HepG2 (cell line): ENCODE data around the gene ERBB3. TPM values are rescaled to one million over a fixed set of nuclear protein-coding genes. Genes with fewer than 3 reads are reported as not detected.

ENCODE experiments used
- CENPT ChIP-seq: sonication (generic); formaldehyde crosslinking; IDR thresholded peaks from 2 replicates; pipeline ENCODE4 v1.8.0; 2022; ENCODE audit warnings: low read depth, mild to moderate bottlenecking, moderate library complexity, missing genetic modification reagents
- DMAP1 ChIP-seq: IDR thresholded peaks from 2 replicates; pipeline ENCODE4 v1.6.1; 2016
- ETV5 ChIP-seq: IDR thresholded peaks from 2 replicates; pipeline ENCODE4 v1.6.1; 2018; ENCODE audit warnings: missing biosample characterization, missing genetic modification reagents, inconsistent platforms, borderline replicate concordance
- FOXC1 ChIP-seq: sonication (generic); formaldehyde crosslinking; IDR thresholded peaks from 2 replicates; pipeline ENCODE4 v1.8.0; 2022; ENCODE audit warnings: mild to moderate bottlenecking, missing genetic modification reagents, borderline replicate concordance
- FOXM1 ChIP-seq: sonication (generic); formaldehyde crosslinking; IDR thresholded peaks from 2 replicates; pipeline ENCODE4 v1.5.0; 2020; ENCODE audit warnings: missing genetic modification reagents
- FOXO1 ChIP-seq: sonication (generic); formaldehyde crosslinking; IDR thresholded peaks from 2 replicates; pipeline ENCODE4 v1.4.0; 2020; ENCODE audit warnings: missing genetic modification reagents
- HNRNPH1 ChIP-seq: fragments of 200-400 bp; formaldehyde crosslinking; optimal IDR thresholded peaks from 2 replicates; pipeline ENCODE3; 2017; ENCODE audit warnings: mild to moderate bottlenecking, low read depth, low read length
- NAIF1 ChIP-seq: sonication (generic); formaldehyde crosslinking; IDR thresholded peaks from 2 replicates; pipeline ENCODE4 v1.5.0; 2020; ENCODE audit warnings: mild to moderate bottlenecking, missing genetic modification reagents, borderline replicate concordance
- NFE2L2 ChIP-seq: fragments of 150-350 bp; IDR thresholded peaks from 2 replicates; pipeline ENCODE4 v1.6.1; 2014; ENCODE audit warnings: low read length
- NFYC ChIP-seq: IDR thresholded peaks from 2 replicates; pipeline ENCODE4 v1.6.1; 2016; ENCODE audit warnings: missing genetic modification reagents, missing compliant biosample characterization
- NRL ChIP-seq: sonication (generic); formaldehyde crosslinking; IDR thresholded peaks from 2 replicates; pipeline ENCODE4 v1.5.0; 2020; ENCODE audit warnings: missing genetic modification reagents, mild to moderate bottlenecking, moderate library complexity, borderline replicate concordance
- PHF21A ChIP-seq: sonication (generic); formaldehyde crosslinking; IDR thresholded peaks from 2 replicates; pipeline ENCODE4 v1.5.0; 2020; ENCODE audit warnings: mild to moderate bottlenecking, missing genetic modification reagents
- RFX5 ChIP-seq: IDR thresholded peaks from 2 replicates; pipeline ENCODE4 v1.6.1; 2011; ENCODE audit warnings: low read depth, low read length, improper control_type of control experiment
- SATB2 ChIP-seq: sonication (generic); formaldehyde crosslinking; IDR thresholded peaks from 2 replicates; pipeline ENCODE4 v1.5.0; 2020; ENCODE audit warnings: missing genetic modification reagents
- SMARCE1 ChIP-seq: fragments of 450-650 bp; IDR thresholded peaks from 2 replicates; pipeline ENCODE4 v1.6.1; 2017; ENCODE audit warnings: borderline replicate concordance
- SP5 ChIP-seq: IDR thresholded peaks from 2 replicates; pipeline ENCODE4 v1.6.1; 2016; ENCODE audit warnings: low read depth, borderline replicate concordance
- ZBTB2 ChIP-seq: sonication (generic); formaldehyde crosslinking; IDR thresholded peaks from 2 replicates; pipeline ENCODE4 v1.8.0; 2022; ENCODE audit warnings: low read depth, missing genetic modification reagents
- ZC3H13 ChIP-seq: sonication (generic); formaldehyde crosslinking; IDR thresholded peaks from 2 replicates; pipeline ENCODE4 v1.8.1; 2023; ENCODE audit warnings: mild to moderate bottlenecking, missing genetic modification reagents, moderate library complexity
- ZFP1 ChIP-seq: IDR thresholded peaks from 2 replicates; pipeline ENCODE4 v1.6.1; 2016
- ZFP90 ChIP-seq: sonication (generic); formaldehyde crosslinking; IDR thresholded peaks from 2 replicates; pipeline ENCODE4 v1.8.0; 2022; ENCODE audit warnings: missing genetic modification reagents, mild to moderate bottlenecking, inconsistent platforms, borderline replicate concordance
- ZFX ChIP-seq: sonication (generic); formaldehyde crosslinking; IDR thresholded peaks from 2 replicates; pipeline ENCODE4 v1.4.0; 2020; ENCODE audit warnings: mild to moderate bottlenecking, low read depth, missing genetic modification reagents, moderate library complexity
- ZMAT5 ChIP-seq: sonication (generic); formaldehyde crosslinking; IDR thresholded peaks from 2 replicates; pipeline ENCODE4 v1.5.0; 2020; ENCODE audit warnings: mild to moderate bottlenecking, low read depth, missing genetic modification reagents, borderline replicate concordance
- ZNF121 ChIP-seq: sonication (generic); formaldehyde crosslinking; IDR thresholded peaks from 2 replicates; pipeline ENCODE4 v1.5.0; 2020; ENCODE audit warnings: mild to moderate bottlenecking, missing genetic modification reagents
- ZNF205 ChIP-seq: IDR thresholded peaks from 2 replicates; pipeline ENCODE4 v1.6.1; 2018; ENCODE audit warnings: missing biosample characterization, missing genetic modification reagents
- ZNF451 ChIP-seq: sonication (generic); formaldehyde crosslinking; IDR thresholded peaks from 2 replicates; pipeline ENCODE4 v1.5.0; 2020; ENCODE audit warnings: mild to moderate bottlenecking, missing genetic modification reagents
- ZNF512 ChIP-seq: sonication (generic); formaldehyde crosslinking; IDR thresholded peaks from 2 replicates; pipeline ENCODE4 v1.4.0; 2020; ENCODE audit warnings: mild to moderate bottlenecking, missing genetic modification reagents
- ZNF546 ChIP-seq: sonication (generic); formaldehyde crosslinking; conservative IDR thresholded peaks from 2 replicates; pipeline ENCODE4 v1.8.1; 2023; ENCODE audit warnings: mild to moderate bottlenecking, missing genetic modification reagents
- ZNF557 ChIP-seq: sonication (generic); formaldehyde crosslinking; IDR thresholded peaks from 2 replicates; pipeline ENCODE4 v1.4.0; 2020; ENCODE audit warnings: missing genetic modification reagents
- ZNF563 ChIP-seq: sonication (generic); formaldehyde crosslinking; IDR thresholded peaks from 2 replicates; pipeline ENCODE4 v1.8.0; 2022; ENCODE audit warnings: mild to moderate bottlenecking, moderate library complexity, missing genetic modification reagents
- ZNF577 ChIP-seq: sonication (generic); formaldehyde crosslinking; IDR thresholded peaks from 2 replicates; pipeline ENCODE4 v1.4.0; 2020; ENCODE audit warnings: mild to moderate bottlenecking, low read depth, missing genetic modification reagents, borderline replicate concordance
- polyA plus RNA-seq, 8 experiments: library from polyadenylated mRNA; depleted of rRNA in 3 of 8; stranded (reverse) in 7 of 8; unstranded in 1 of 8; fragments of >200 nt; fragmentation: Illumina TruSeq in 4 of 8; extraction: Trizol in 4 of 8; gene quantifications; 2 replicates each; pipeline versions ENCODE4 v1.2.1 to v1.2.3, GENCODE V29; 2011 to 2016; ENCODE audit warnings: low read depth in 4 of 8, missing spikeins in 1 of 8, mixed read lengths in 1 of 8; ENCODE audit not compliant: insufficient read depth in 1 of 8
- total RNA-seq, 5 experiments: library from RNA; depleted of rRNA; stranded (reverse); fragments of >200 nt; fragmentation: Illumina TruSeq; extraction: Trizol; gene quantifications; 2 replicates each; pipeline ENCODE4 v1.2.3, GENCODE V29; 2016; ENCODE audit warnings: low read depth in 1 of 5

Gene ERBB3
- total and polyA plus RNA-seq, 2 of the 13 experiments (the other 11 are each of a cell fraction or from before 2014, with no cell fraction given), result 93.6 to 358 TPM

- TF ChIP-seq ZNF563 (CRISPR knock-in tag) (0 out of 2 replicates have a peak, but pooled peaks have one; percentile 3), RFX5 (no peak), SP5 (CRISPR knock-in tag) (peak; percentile 72; the same call in 1 of the 2 replicates), ZNF451 (CRISPR knock-in tag) (peak; percentile 56; the same call in 1 of the 2 replicates), NFYC (CRISPR knock-in tag) (no peak), ZNF512 (CRISPR knock-in tag) (no peak), ZNF577 (CRISPR knock-in tag) (no peak), HNRNPH1 (no peak), ZFP90 (0 out of 2 replicates have a peak, but pooled peaks have one; percentile 18), NFE2L2 (no peak), NRL (0 out of 2 replicates have a peak, but pooled peaks have one; percentile 27), SMARCE1 (no peak), CENPT (CRISPR knock-in tag) (no peak), FOXC1 (CRISPR knock-in tag) (no peak), DMAP1 (CRISPR knock-in tag) (peak; percentile 41), FOXO1 (peak; percentile 49), SATB2 (CRISPR knock-in tag) (no peak; the same call in 1 of the 2 replicates), FOXM1 (CRISPR knock-in tag) (no peak), ETV5 (CRISPR knock-in tag) (no peak; the same call in 1 of the 2 replicates), ZNF546 (CRISPR knock-in tag) (no peak), ZBTB2 (CRISPR knock-in tag) (peak; percentile 75), ZNF205 (CRISPR knock-in tag) (no peak), ZFP1 (CRISPR knock-in tag) (no peak), ZFX (CRISPR knock-in tag) (no peak; the same call in 1 of the 2 replicates), NAIF1 (no peak), ZC3H13 (peak; percentile 93), PHF21A (no peak; the same call in 1 of the 2 replicates), ZMAT5 (no peak), ZNF121 (no peak), ZNF557 (CRISPR knock-in tag) (no peak)
Measured at GRCh38 chr12:56079723-56080555, at the start of gene ERBB3 (continued).
